Panc1 (cell line): ENCODE measurements around the gene VANGL2. TPM values are rescaled to one million over a fixed set of nuclear protein-coding genes. Genes with fewer than 3 reads are reported as not detected.

ENCODE experiments used
- ATAC-seq: fragments of 200-7000 bp; cut with Tn5 transposase; 2 replicates; pipeline ENCODE4 v1.9.1; 2020; ENCODE audit warnings: mild to moderate bottlenecking, moderate library complexity
- BruUV-seq: library from RNA; stranded (reverse); fragments of 400-500 nt; replicated peaks from 2 replicates; lab custom pipeline; 2021; lab: Mats Ljungman, UMichigan
- CTCF ChIA-PET: fragments of 300-600 bp; sonication (Branson Sonifier 250); formaldehyde crosslinking; loops from one replicate; lab custom pipeline; 2022; ENCODE audit warnings: antibody characterized with exemption; lab: Charles Lee
- POLR2A ChIA-PET: fragments of 300-600 bp; sonication (Branson Sonifier 250); formaldehyde crosslinking; loops from one replicate; lab custom pipeline; 2022; ENCODE audit warnings: antibody characterized with exemption; lab: Charles Lee
- DNase-seq: peaks from one replicate; pipeline ENCODE4 v3.0.0-alpha.2; 2010; ENCODE audit warnings: low read depth, low spot score
- H3K27ac ChIP-seq: 2 replicates; pipeline ENCODE4 v1.5.1; 2011; ENCODE audit warnings: mild to moderate bottlenecking, low read length, inconsistent platforms
- H3K27me3 ChIP-seq: fragments of 200-500 bp; sonication (Bioruptor generic); 2 replicates; pipeline ENCODE4 v1.6.0; 2014; ENCODE audit warnings: low read length, inconsistent platforms; ENCODE audit not compliant: control insufficient read depth, insufficient read depth
- H3K36me3 ChIP-seq: fragments of 200-500 bp; sonication (Bioruptor generic); 2 replicates; pipeline ENCODE4 v1.5.1; 2014; ENCODE audit warnings: inconsistent platforms, mild to moderate bottlenecking, low read length, moderate library complexity; ENCODE audit not compliant: control insufficient read depth, insufficient read depth
- H3K4me1 ChIP-seq: 2 replicates; pipeline ENCODE4 v1.5.1; 2011; ENCODE audit warnings: inconsistent platforms, mild to moderate bottlenecking, low read length, moderate library complexity; ENCODE audit not compliant: control insufficient read depth, insufficient read depth
- H3K4me3 ChIP-seq, 2 experiments: 2 replicates each; pipeline ENCODE4 v1.5.1; 2011 to 2012; ENCODE audit warnings: low read depth in 2 of 2, low read length in 2 of 2, mild to moderate bottlenecking in 2 of 2, inconsistent platforms in 1 of 2, moderate library complexity in 1 of 2
- H3K9me3 ChIP-seq: fragments of 200-500 bp; sonication (Bioruptor generic); 2 replicates; pipeline ENCODE4 v1.5.1; 2014; ENCODE audit warnings: low read depth, mild to moderate bottlenecking, inconsistent platforms, low read length, moderate library complexity; ENCODE audit not compliant: control insufficient read depth, insufficient read depth
- POLR2AphosphoS5 ChIP-seq: IDR thresholded peaks from 2 replicates; pipeline ENCODE4 v1.6.1; 2012; ENCODE audit warnings: mild to moderate bottlenecking, low read depth, low read length, moderate library complexity
- SIN3A ChIP-seq: IDR thresholded peaks from 2 replicates; pipeline ENCODE4 v1.6.1; 2012; ENCODE audit warnings: low read depth, mild to moderate bottlenecking, low read length, moderate library complexity, borderline replicate concordance; ENCODE audit not compliant: insufficient read depth
- TCF7L2 ChIP-seq: IDR thresholded peaks from 2 replicates; pipeline ENCODE4 v1.6.1; 2011; ENCODE audit warnings: mild to moderate bottlenecking, low read depth, low read length, inconsistent platforms
- in situ Hi-C: cut with HindIII; loops from 2 replicates; pipeline ENCODE4 v1.10.0; 2016; ENCODE audit warnings: low sequenced_read_pairs, low pct_unique_long_range_greater_than_20kb
- intact Hi-C: fragments of 100-400 bp; cut with micrococcal nuclease; formaldehyde crosslinking; loops from one replicate; pipeline ENCODE4 v1.10.0; 2022; ENCODE audit not compliant: unreplicated experiment
- total RNA-seq: library from RNA; stranded (reverse); gene quantifications from one replicate; pipeline ENCODE4 v1.2.1, GENCODE V29; 2021; ENCODE audit not compliant: unreplicated experiment
- TF ChIP-seq, protein P1 (sequence below), 2 experiments: IDR thresholded peaks; 2 replicates each; pipeline ENCODE4 v1.6.1; 2011 to 2012; ENCODE audit warnings: low read depth in 2 of 2, control low read depth in 1 of 2, low read length in 1 of 2, mild to moderate bottlenecking in 1 of 2, moderate library complexity in 1 of 2; ENCODE audit not compliant: insufficient read depth in 1 of 2
- TF ChIP-seq, protein P2 (sequence below): fragments of 450-650 bp; IDR thresholded peaks from 2 replicates; pipeline ENCODE4 v1.5.1; 2017; ENCODE audit warnings: mild to moderate bottlenecking

The VANGL2 gene
- total RNA-seq, 1 experiment from 2014 or later: 0.10 TPM

- Histone ChIP-seq H3K36me3 (no peaks in the 10 kb centered on the region), H3K27ac (no peak overlapping the region), H3K4me3 (no peak overlapping the region), H3K9me3 (no peaks in the 10 kb centered on the region), H3K27me3 (peaks cover 4% of the 10 kb centered on the region; the same call in 1 of the 2 replicates), H3K4me1 (no peaks in the 10 kb centered on the region; the same call in 1 of the 2 replicates)
- POLR2A ChIA-PET: no interaction called here
- in situ Hi-C loops: no loop called here
- intact Hi-C loops: no loop called here
- CTCF ChIA-PET: no interaction called here
- TF ChIP-seq, protein P1, sequence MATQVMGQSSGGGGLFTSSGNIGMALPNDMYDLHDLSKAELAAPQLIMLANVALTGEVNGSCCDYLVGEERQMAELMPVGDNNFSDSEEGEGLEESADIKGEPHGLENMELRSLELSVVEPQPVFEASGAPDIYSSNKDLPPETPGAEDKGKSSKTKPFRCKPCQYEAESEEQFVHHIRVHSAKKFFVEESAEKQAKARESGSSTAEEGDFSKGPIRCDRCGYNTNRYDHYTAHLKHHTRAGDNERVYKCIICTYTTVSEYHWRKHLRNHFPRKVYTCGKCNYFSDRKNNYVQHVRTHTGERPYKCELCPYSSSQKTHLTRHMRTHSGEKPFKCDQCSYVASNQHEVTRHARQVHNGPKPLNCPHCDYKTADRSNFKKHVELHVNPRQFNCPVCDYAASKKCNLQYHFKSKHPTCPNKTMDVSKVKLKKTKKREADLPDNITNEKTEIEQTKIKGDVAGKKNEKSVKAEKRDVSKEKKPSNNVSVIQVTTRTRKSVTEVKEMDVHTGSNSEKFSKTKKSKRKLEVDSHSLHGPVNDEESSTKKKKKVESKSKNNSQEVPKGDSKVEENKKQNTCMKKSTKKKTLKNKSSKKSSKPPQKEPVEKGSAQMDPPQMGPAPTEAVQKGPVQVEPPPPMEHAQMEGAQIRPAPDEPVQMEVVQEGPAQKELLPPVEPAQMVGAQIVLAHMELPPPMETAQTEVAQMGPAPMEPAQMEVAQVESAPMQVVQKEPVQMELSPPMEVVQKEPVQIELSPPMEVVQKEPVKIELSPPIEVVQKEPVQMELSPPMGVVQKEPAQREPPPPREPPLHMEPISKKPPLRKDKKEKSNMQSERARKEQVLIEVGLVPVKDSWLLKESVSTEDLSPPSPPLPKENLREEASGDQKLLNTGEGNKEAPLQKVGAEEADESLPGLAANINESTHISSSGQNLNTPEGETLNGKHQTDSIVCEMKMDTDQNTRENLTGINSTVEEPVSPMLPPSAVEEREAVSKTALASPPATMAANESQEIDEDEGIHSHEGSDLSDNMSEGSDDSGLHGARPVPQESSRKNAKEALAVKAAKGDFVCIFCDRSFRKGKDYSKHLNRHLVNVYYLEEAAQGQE (IDR thresholded peaks at IDR 0.05; ENCODE audit: insufficient read depth in 1 of 2, low read depth in 2 of 2, low read length in 1 of 2): no peak
- TF ChIP-seq SIN3A (no peak), TCF7L2 (no peak)
- ATAC-seq (no peak), DNase-seq (no peak)
- no TSS peak for BruUV-seq
Measured at GRCh38 chr1:160460214-160460642, 59.9 kb downstream of the VANGL2 start.

GRCh38 chr1:160460683-160461287 is 60.4 kb downstream of the VANGL2 start:
- CTCF ChIA-PET: no interaction called here
- no peak for TF ChIP-seq POLR2AphosphoS5
- no peak for TF ChIP-seq SIN3A
- TF ChIP-seq TCF7L2: no peak
- TF ChIP-seq, protein P2, sequence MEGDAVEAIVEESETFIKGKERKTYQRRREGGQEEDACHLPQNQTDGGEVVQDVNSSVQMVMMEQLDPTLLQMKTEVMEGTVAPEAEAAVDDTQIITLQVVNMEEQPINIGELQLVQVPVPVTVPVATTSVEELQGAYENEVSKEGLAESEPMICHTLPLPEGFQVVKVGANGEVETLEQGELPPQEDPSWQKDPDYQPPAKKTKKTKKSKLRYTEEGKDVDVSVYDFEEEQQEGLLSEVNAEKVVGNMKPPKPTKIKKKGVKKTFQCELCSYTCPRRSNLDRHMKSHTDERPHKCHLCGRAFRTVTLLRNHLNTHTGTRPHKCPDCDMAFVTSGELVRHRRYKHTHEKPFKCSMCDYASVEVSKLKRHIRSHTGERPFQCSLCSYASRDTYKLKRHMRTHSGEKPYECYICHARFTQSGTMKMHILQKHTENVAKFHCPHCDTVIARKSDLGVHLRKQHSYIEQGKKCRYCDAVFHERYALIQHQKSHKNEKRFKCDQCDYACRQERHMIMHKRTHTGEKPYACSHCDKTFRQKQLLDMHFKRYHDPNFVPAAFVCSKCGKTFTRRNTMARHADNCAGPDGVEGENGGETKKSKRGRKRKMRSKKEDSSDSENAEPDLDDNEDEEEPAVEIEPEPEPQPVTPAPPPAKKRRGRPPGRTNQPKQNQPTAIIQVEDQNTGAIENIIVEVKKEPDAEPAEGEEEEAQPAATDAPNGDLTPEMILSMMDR: no peak
- TF ChIP-seq, protein P1 (IDR thresholded peaks at IDR 0.05; ENCODE audit: insufficient read depth in 1 of 2, low read depth in 2 of 2, low read length in 1 of 2): no peak
- ATAC-seq: no peak
- Histone ChIP-seq H3K27ac (no peak overlapping the region), H3K4me3 (no peak overlapping the region), H3K9me3 (no peaks in the 10 kb centered on the region), H3K27me3 (peaks cover 4% of the 10 kb centered on the region; the same call in 1 of the 2 replicates), H3K36me3 (no peaks in the 10 kb centered on the region), H3K4me1 (no peaks in the 10 kb centered on the region; the same call in 1 of the 2 replicates)
- intact Hi-C loops: no loop called here
- no TSS peak for BruUV-seq
- in situ Hi-C loops: no loop called here
- POLR2A ChIA-PET: no interaction called here
- DNase-seq: no peak
